AG09319 (cell line): Measurements from ENCODE around the gene RFC2.
"Not testable (repeated sequence)": the region's sequence is repeated elsewhere in the genome, so short reads cannot be mapped to it uniquely, and the experiment has no call there.

Source experiments
- DNase-seq: peaks from one replicate; pipeline ENCODE4 v3.0.0-alpha.2; 2010; ENCODE audit warnings: low read depth; ENCODE audit errors: extremely low read depth
- CTCF ChIP-seq: IDR thresholded peaks from 2 replicates; pipeline ENCODE4 v1.5.1; 2011; ENCODE audit warnings: low read depth, mild to moderate bottlenecking, inconsistent platforms, low read length, moderate library complexity

The RFC2 gene

GRCh38 chr7:74202841-74203556 lies 51.2 kb downstream of the RFC2 start:
- TF ChIP-seq CTCF = peak; percentile 68
- DNase-seq = no peak

- TF ChIP-seq CTCF = no peak
- no peak for DNase-seq
Observed at GRCh38 chr7:74199551-74200355, 54.4 kb downstream of the RFC2 start.

- no peak for DNase-seq
- no peak for TF ChIP-seq CTCF
Observed at GRCh38 chr7:74197449-74198124, 56.6 kb downstream of the RFC2 start.

GRCh38 chr7:74195968-74196654 lies 58.1 kb downstream of the RFC2 start:
- not testable (repeated sequence) for DNase-seq

- not testable (repeated sequence) for DNase-seq
Observed at GRCh38 chr7:74195139-74195860, 58.9 kb downstream of the RFC2 start.

- no peak for DNase-seq
- no peak for TF ChIP-seq CTCF
Observed at GRCh38 chr7:74194686-74195085, 59.5 kb downstream of the RFC2 start.

GRCh38 chr7:74193913-74194312 lies 60.3 kb downstream of the RFC2 start:
- no peak for DNase-seq
- TF ChIP-seq CTCF = no peak
